ENCODE measurements around the gene PRKCZ. TPM values are rescaled to one million over a fixed set of nuclear protein-coding genes. Genes with fewer than 3 reads are reported as not detected.

PRKCZ gene
- total RNA-seq, 1 donor from 2014 or later: 32.6 TPM

DNA sequence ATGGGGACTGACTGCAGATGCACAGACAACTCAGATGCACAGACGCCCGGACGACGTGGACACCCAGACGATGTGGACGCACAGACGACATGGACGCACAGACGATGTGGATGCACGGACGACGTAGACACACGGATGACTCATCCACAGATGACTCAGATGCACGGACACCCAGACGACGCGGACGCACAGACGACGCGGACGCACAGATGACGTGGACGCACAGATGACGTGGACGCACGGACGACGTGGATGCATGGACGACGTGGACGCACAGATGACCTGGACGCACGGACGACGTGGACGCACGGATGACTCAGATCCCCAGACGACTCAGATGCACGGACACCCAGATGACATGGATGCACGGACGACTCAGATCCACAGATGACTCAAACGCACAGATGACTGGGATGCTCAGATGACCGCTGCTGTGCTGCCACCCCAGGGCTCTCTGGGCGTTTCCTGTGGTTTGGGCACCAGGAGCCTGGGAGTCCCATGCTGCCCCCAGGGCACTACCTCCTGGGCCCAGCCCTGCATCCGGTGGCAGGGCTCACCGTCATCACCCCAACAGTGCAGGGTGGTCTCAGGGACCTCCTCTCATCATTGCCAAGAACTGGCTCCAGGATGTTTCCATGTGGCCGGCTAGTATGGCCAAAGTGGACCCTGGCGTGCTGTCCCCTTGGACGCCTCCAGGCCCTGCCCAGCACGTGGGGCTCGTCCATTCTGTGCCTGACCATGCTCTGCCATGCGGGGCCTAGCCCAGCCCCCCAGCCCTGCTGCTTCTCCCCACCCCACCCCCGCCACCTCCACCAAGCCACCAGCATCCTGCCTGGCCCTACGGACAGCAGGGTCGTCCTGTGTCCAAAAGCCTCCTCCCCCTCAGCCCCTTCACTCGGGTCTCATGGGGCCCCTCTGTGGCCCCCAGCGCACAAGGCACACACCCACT, 130.4 kb downstream of the PRKCZ start:
- no peaks in the 10 kb centered on the region for H3K27me3 ChIP-seq (ENCODE audit: insufficient read depth, low read length)
- H3K36me3 Mint-ChIP-seq (ENCODE audit: low read depth, unreplicated experiment): peaks cover 29% of the 10 kb centered on the region
- no peak overlapping the region for H3K27ac ChIP-seq (ENCODE audit: low read depth, low read length)
- no peaks in the 10 kb centered on the region for H3K9me3 ChIP-seq (ENCODE audit: insufficient read depth, low read depth, low read length)
- DNase-seq (ENCODE audit: low read depth): no peak
- no peaks in the 10 kb centered on the region for H3K79me2 ChIP-seq (ENCODE audit: insufficient read depth, low read length)
- no peak overlapping the region for H3K4me2 ChIP-seq (ENCODE audit: low read length)
- H3K4me3 ChIP-seq (ENCODE audit: insufficient read depth, low read depth, low read length): no peak overlapping the region
- H3K4me1 Mint-ChIP-seq (ENCODE audit: low read depth, unreplicated experiment): peaks cover 3% of the 10 kb centered on the region
- no peaks in the 10 kb centered on the region for H3K36me3 ChIP-seq (ENCODE audit: insufficient read depth, low read length)
- H4K20me1 ChIP-seq (ENCODE audit: insufficient read depth, low read length): no peaks in the 10 kb centered on the region
- peak overlapping the region; percentile 48 for H3K27ac Mint-ChIP-seq (ENCODE audit: unreplicated experiment)
- no peak for FAIRE-seq
- H2AFZ ChIP-seq (ENCODE audit: low read depth, low read length): no peak overlapping the region
- H3K27me3 Mint-ChIP-seq (ENCODE audit: low read depth, unreplicated experiment): no peaks in the 10 kb centered on the region
- no peaks in the 10 kb centered on the region for H3K9me3 Mint-ChIP-seq (ENCODE audit: unreplicated experiment)
- no peak overlapping the region for H3K9ac ChIP-seq (ENCODE audit: low read length)
- no peak overlapping the region for H3K4me3 Mint-ChIP-seq (ENCODE audit: unreplicated experiment)
- no peak for TF ChIP-seq EZH2 (IDR thresholded peaks at IDR 0.05; ENCODE audit: insufficient read depth, low read length)
- TF ChIP-seq, protein P1, sequence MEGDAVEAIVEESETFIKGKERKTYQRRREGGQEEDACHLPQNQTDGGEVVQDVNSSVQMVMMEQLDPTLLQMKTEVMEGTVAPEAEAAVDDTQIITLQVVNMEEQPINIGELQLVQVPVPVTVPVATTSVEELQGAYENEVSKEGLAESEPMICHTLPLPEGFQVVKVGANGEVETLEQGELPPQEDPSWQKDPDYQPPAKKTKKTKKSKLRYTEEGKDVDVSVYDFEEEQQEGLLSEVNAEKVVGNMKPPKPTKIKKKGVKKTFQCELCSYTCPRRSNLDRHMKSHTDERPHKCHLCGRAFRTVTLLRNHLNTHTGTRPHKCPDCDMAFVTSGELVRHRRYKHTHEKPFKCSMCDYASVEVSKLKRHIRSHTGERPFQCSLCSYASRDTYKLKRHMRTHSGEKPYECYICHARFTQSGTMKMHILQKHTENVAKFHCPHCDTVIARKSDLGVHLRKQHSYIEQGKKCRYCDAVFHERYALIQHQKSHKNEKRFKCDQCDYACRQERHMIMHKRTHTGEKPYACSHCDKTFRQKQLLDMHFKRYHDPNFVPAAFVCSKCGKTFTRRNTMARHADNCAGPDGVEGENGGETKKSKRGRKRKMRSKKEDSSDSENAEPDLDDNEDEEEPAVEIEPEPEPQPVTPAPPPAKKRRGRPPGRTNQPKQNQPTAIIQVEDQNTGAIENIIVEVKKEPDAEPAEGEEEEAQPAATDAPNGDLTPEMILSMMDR (IDR thresholded peaks at IDR 0.05; ENCODE audit: insufficient read depth, low read depth, low read length): no peak
- no peaks in the 10 kb centered on the region for H3K4me1 ChIP-seq (ENCODE audit: insufficient read depth, low read length)

DNA sequence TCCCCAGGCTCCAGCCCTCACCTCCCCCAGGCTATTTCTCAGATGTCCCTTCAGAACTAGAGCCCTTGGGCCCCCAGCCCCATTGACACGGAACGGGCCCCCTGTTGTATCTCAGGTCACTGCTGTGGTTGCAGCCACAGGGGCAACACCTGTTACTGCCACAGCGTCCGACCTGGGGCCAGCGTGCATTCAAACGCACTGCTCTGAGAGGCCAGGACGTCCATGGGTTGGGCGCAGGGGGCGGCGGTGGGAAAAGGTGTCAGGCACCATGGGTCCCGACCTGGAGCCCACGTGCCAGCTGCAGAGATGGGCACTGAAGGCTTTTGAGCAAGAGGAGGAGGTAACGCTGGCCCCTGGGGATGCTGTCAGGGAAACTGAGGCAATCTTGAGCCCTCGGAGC, 131.1 kb downstream of the PRKCZ start:
- FAIRE-seq (no peak), DNase-seq (ENCODE audit: low read depth) (no peak)
- TF ChIP-seq, protein P1 (IDR thresholded peaks at IDR 0.05; ENCODE audit: insufficient read depth, low read depth, low read length): no peak
- Histone ChIP-seq H3K4me1 (ENCODE audit: insufficient read depth, low read length) (no peaks in the 10 kb centered on the region), H3K36me3 (ENCODE audit: insufficient read depth, low read length) (no peaks in the 10 kb centered on the region), H3K9ac (ENCODE audit: low read length) (no peak overlapping the region), H3K27me3 (ENCODE audit: insufficient read depth, low read length) (no peaks in the 10 kb centered on the region), H3K79me2 (ENCODE audit: insufficient read depth, low read length) (no peaks in the 10 kb centered on the region), H3K4me2 (ENCODE audit: low read length) (no peak overlapping the region), H3K27ac (ENCODE audit: low read depth, low read length) (no peak overlapping the region), H3K9me3 (ENCODE audit: insufficient read depth, low read depth, low read length) (no peaks in the 10 kb centered on the region), H3K4me3 (ENCODE audit: insufficient read depth, low read depth, low read length) (no peak overlapping the region), H2AFZ (ENCODE audit: low read depth, low read length) (no peak overlapping the region), H4K20me1 (ENCODE audit: insufficient read depth, low read length) (no peaks in the 10 kb centered on the region)
- H3K9me3 Mint-ChIP-seq (ENCODE audit: unreplicated experiment): no peaks in the 10 kb centered on the region
- H3K27me3 Mint-ChIP-seq (ENCODE audit: low read depth, unreplicated experiment): no peaks in the 10 kb centered on the region
- H3K27ac Mint-ChIP-seq (ENCODE audit: unreplicated experiment): no peak overlapping the region
- peaks cover 28% of the 10 kb centered on the region for H3K36me3 Mint-ChIP-seq (ENCODE audit: low read depth, unreplicated experiment)
- H3K4me3 Mint-ChIP-seq (ENCODE audit: unreplicated experiment): no peak overlapping the region
- H3K4me1 Mint-ChIP-seq (ENCODE audit: low read depth, unreplicated experiment): peaks cover 3% of the 10 kb centered on the region

- DNase-seq (ENCODE audit: low read depth) (no peak), FAIRE-seq (no peak)
- no peaks in the 10 kb centered on the region for H3K79me2 ChIP-seq (ENCODE audit: insufficient read depth, low read length)
- TF ChIP-seq, protein P1 (IDR thresholded peaks at IDR 0.05; ENCODE audit: insufficient read depth, low read depth, low read length): no peak
- no peak for TF ChIP-seq EZH2 (IDR thresholded peaks at IDR 0.05; ENCODE audit: insufficient read depth, low read length)
- no peak overlapping the region for H3K9ac ChIP-seq (ENCODE audit: low read length)
- H3K27me3 ChIP-seq (ENCODE audit: insufficient read depth, low read length): no peaks in the 10 kb centered on the region
- H3K4me3 ChIP-seq (ENCODE audit: insufficient read depth, low read depth, low read length): no peak overlapping the region
- H4K20me1 ChIP-seq (ENCODE audit: insufficient read depth, low read length): no peaks in the 10 kb centered on the region
- no peak overlapping the region for H3K27ac ChIP-seq (ENCODE audit: low read depth, low read length)
- H2AFZ ChIP-seq (ENCODE audit: low read depth, low read length): no peak overlapping the region
- H3K9me3 Mint-ChIP-seq (ENCODE audit: unreplicated experiment): no peaks in the 10 kb centered on the region
- no peak overlapping the region for H3K27ac Mint-ChIP-seq (ENCODE audit: unreplicated experiment)
- no peak overlapping the region for H3K4me3 Mint-ChIP-seq (ENCODE audit: unreplicated experiment)
- peaks cover 3% of the 10 kb centered on the region for H3K4me1 Mint-ChIP-seq (ENCODE audit: low read depth, unreplicated experiment)
- peaks cover 27% of the 10 kb centered on the region for H3K36me3 Mint-ChIP-seq (ENCODE audit: low read depth, unreplicated experiment)
- no peak overlapping the region for H3K4me2 ChIP-seq (ENCODE audit: low read length)
- H3K4me1 ChIP-seq (ENCODE audit: insufficient read depth, low read length): no peaks in the 10 kb centered on the region
- H3K27me3 Mint-ChIP-seq (ENCODE audit: low read depth, unreplicated experiment): no peaks in the 10 kb centered on the region
- no peaks in the 10 kb centered on the region for H3K9me3 ChIP-seq (ENCODE audit: insufficient read depth, low read depth, low read length)
- no peaks in the 10 kb centered on the region for H3K36me3 ChIP-seq (ENCODE audit: insufficient read depth, low read length)
These were observed 131.5 kb downstream of the PRKCZ start for GRCh38 chr1:2181752-2182151.

All from astrocyte (in vitro differentiated cells and primary cell).